Common myeloid progenitor, CD34-positive (primary cell): ENCODE results near the gene KANK2.

Experiments used
- CTCF ChIA-PET: fragments of 350-600 bp; sonication (Branson Sonifier 250); formaldehyde crosslinking; loops from one replicate; lab custom pipeline; 2021; ENCODE audit warnings: antibody characterized with exemption; lab: Charles Lee
- POLR2A ChIA-PET: fragments of 350-600 bp; sonication (Branson Sonifier 250); formaldehyde crosslinking; loops from one replicate; lab custom pipeline; 2021; ENCODE audit warnings: antibody characterized with exemption; lab: Charles Lee
- DNase-seq, 3 donors: peaks; one replicate each; pipeline versions ENCODE4 v3.0.0 to v3.0.0-alpha.2; 2013
- H3K27ac ChIP-seq, 2 experiments: 1 replicate in 1 of 2; 2 replicates in 1 of 2; pipeline ENCODE4 v1.7.0; 2013; ENCODE audit warnings: inconsistent platforms in 2 of 2, low read length in 2 of 2, mild to moderate bottlenecking in 2 of 2, low read depth in 1 of 2, moderate library complexity in 1 of 2; ENCODE audit not compliant: severe bottlenecking in 2 of 2, insufficient read depth in 1 of 2, poor library complexity in 1 of 2
- H3K27me3 ChIP-seq, 5 experiments: replicated peaks in 2 of 5; 1 replicate in 3 of 5; 2 replicates in 2 of 5; pipeline versions ENCODE4 v1.6.1 to v1.7.0; 2013; ENCODE audit warnings: low read length in 4 of 5, mild to moderate bottlenecking in 2 of 5, moderate library complexity in 2 of 5, inconsistent platforms in 1 of 5; ENCODE audit not compliant: insufficient read depth in 5 of 5, control insufficient read depth in 4 of 5
- H3K36me3 ChIP-seq, 4 experiments: 1 replicate in 2 of 4; 2 replicates in 2 of 4; pipeline versions ENCODE4 v1.6.1 to v1.7.0; 2013; ENCODE audit warnings: low read length in 3 of 4, control low read depth in 1 of 4, mild to moderate bottlenecking in 1 of 4; ENCODE audit not compliant: control insufficient read depth in 4 of 4, insufficient read depth in 4 of 4
- H3K4me1 ChIP-seq, 4 experiments: 1 replicate in 3 of 4; 2 replicates in 1 of 4; pipeline versions ENCODE4 v1.6.1 to v1.7.1; 2013; ENCODE audit warnings: low read length in 3 of 4, mild to moderate bottlenecking in 3 of 4, control low read depth in 1 of 4, inconsistent platforms in 1 of 4, moderate library complexity in 1 of 4; ENCODE audit not compliant: control insufficient read depth in 4 of 4, insufficient read depth in 4 of 4; ENCODE audit errors: control extremely low read depth in 1 of 4
- H3K4me3 ChIP-seq, 7 experiments: 1 replicate in 4 of 7; 2 replicates in 3 of 7; pipeline versions ENCODE4 v1.5.1 to v1.7.0; 2013; ENCODE audit warnings: mild to moderate bottlenecking in 7 of 7, low read length in 6 of 7, moderate library complexity in 6 of 7, inconsistent platforms in 2 of 7, low read depth in 2 of 7, control low read depth in 1 of 7; ENCODE audit not compliant: insufficient read depth in 4 of 7, control insufficient read depth in 1 of 7; ENCODE audit errors: extremely low read depth in 1 of 7
- H3K9me3 ChIP-seq, 5 experiments: 1 replicate in 4 of 5; 2 replicates in 1 of 5; pipeline versions ENCODE4 v1.6.1 to v1.7.1; 2013; ENCODE audit warnings: low read length in 4 of 5, mild to moderate bottlenecking in 2 of 5, inconsistent platforms in 1 of 5, low read depth in 1 of 5, moderate library complexity in 1 of 5; ENCODE audit not compliant: control insufficient read depth in 4 of 5, insufficient read depth in 2 of 5; ENCODE audit errors: control extremely low read depth in 1 of 5
- WGBS: methylation state at CpG from one replicate; pipeline ENCODE4 v1.1.5; 2013; ENCODE audit not compliant: insufficient coverage; 5-methylcytosine and 5-hydroxymethylcytosine counted together

KANK2 gene

GRCh38 chr19:11203194-11204075 lies 6.1 kb upstream of the KANK2 start:
- peak; percentile 66 to 90 (median 85) for DNase-seq
- WGBS: 44% methylated on average over 10 of the region's 17 CpGs
- Histone ChIP-seq H3K27me3 (no peaks in the 10 kb centered on the region), H3K9me3 (no peaks in the 10 kb centered on the region), H3K4me1 (peaks cover 4 to 39% (median 23%) of the 10 kb centered on the region in 4 experiments), H3K27ac (no peak overlapping the region), H3K4me3 (no peak overlapping the region), H3K36me3 (no peaks in the 10 kb centered on the region)
- ChIA-PET CTCF (interaction anchor here (0.7 to 2.6 kb wide), 10 partner anchors 9 to 77 kb away, joined by 3 to 16 read pairs (median 4); no protein-coding TSS in a partner anchor), POLR2A (interaction anchor here (0.6 kb wide), 1 partner anchor 83 kb away, joined by 6 read pairs; no protein-coding TSS in a partner anchor)

GRCh38 chr19:11202488-11203193 lies 5.3 kb upstream of the KANK2 start:
- no peaks in the 10 kb centered on the region for H3K9me3 ChIP-seq
- CTCF ChIA-PET: interaction anchor here (1.0 to 2.1 kb wide), 3 partner anchors 9 to 77 kb away, joined by 3 to 16 read pairs (median 8); no protein-coding TSS in a partner anchor
- H3K36me3 ChIP-seq: no peaks in the 10 kb centered on the region
- H3K27me3 ChIP-seq: no peaks in the 10 kb centered on the region
- DNase-seq: no peak
- 94% methylated on average over 19 of the region's 20 CpGs for WGBS
- no peak overlapping the region for H3K27ac ChIP-seq
- no peak overlapping the region for H3K4me3 ChIP-seq
- POLR2A ChIA-PET: interaction anchor here (0.6 kb wide), 1 partner anchor 84 kb away, joined by 6 read pairs; no protein-coding TSS in a partner anchor
- H3K4me1 ChIP-seq: peaks cover 4 to 43% (median 23%) of the 10 kb centered on the region in 4 experiments

- CTCF ChIA-PET: no interaction called here
Measured at GRCh38 chr19:11201791-11202190, 4.4 kb upstream of the KANK2 start.

GRCh38 chr19:11200931-11201330 lies 3.6 kb upstream of the KANK2 start:
- H3K4me3 ChIP-seq: no peak overlapping the region
- no peaks in the 10 kb centered on the region for H3K9me3 ChIP-seq
- H3K27me3 ChIP-seq: no peaks in the 10 kb centered on the region
- DNase-seq: no peak
- ChIA-PET POLR2A (no interaction called here), CTCF (interaction anchor here (1.0 kb wide), 1 partner anchor 165 kb away, joined by 3 read pairs; no protein-coding TSS in a partner anchor)
- H3K27ac ChIP-seq: no peak overlapping the region
- no peaks in the 10 kb centered on the region for H3K36me3 ChIP-seq
- WGBS: 96% methylated on average over 8 of the region's 9 CpGs
- peaks cover 4 to 53% (median 35%) of the 10 kb centered on the region in 4 experiments for H3K4me1 ChIP-seq

More at GRCh38 chr19:11201791-11202190, 4.4 kb upstream of the KANK2 start:
- no peaks in the 10 kb centered on the region for H3K27me3 ChIP-seq
- H3K4me3 ChIP-seq: no peak overlapping the region
- WGBS: 93% methylated on average over 19 of the region's 24 CpGs
- no peak overlapping the region for H3K27ac ChIP-seq
- H3K36me3 ChIP-seq: no peaks in the 10 kb centered on the region
- DNase-seq: no peak
- POLR2A ChIA-PET: no interaction called here
- no peaks in the 10 kb centered on the region for H3K9me3 ChIP-seq
- H3K4me1 ChIP-seq: peaks cover 4 to 48% (median 29%) of the 10 kb centered on the region in 4 experiments

GRCh38 chr19:11200015-11200574 lies 2.8 kb upstream of the KANK2 start:
- ChIA-PET CTCF (no interaction called here), POLR2A (no interaction called here)
- Histone ChIP-seq H3K27ac (no peak overlapping the region), H3K4me3 (no peak overlapping the region), H3K27me3 (no peaks in the 10 kb centered on the region), H3K4me1 (peaks cover 4 to 52% (median 37%) of the 10 kb centered on the region in 4 experiments), H3K9me3 (no peaks in the 10 kb centered on the region), H3K36me3 (no peaks in the 10 kb centered on the region)
- DNase-seq: no peak
- 97% methylated on average over 9 of the region's 15 CpGs for WGBS

GRCh38 chr19:11199517-11199916 lies 2.2 kb upstream of the KANK2 start:
- POLR2A ChIA-PET: no interaction called here
- Histone ChIP-seq H3K9me3 (no peaks in the 10 kb centered on the region), H3K36me3 (no peaks in the 10 kb centered on the region), H3K4me3 (no peak overlapping the region), H3K4me1 (peaks cover 2 to 53% (median 38%) of the 10 kb centered on the region in 4 experiments), H3K27me3 (no peaks in the 10 kb centered on the region), H3K27ac (no peak overlapping the region)
- CTCF ChIA-PET: no interaction called here
- WGBS: 100% methylated on average over 2 of the region's 5 CpGs
- DNase-seq: no peak
